CD4-positive, CD25-positive, alpha-beta regulatory T cell (primary cell): ENCODE results near the gene ARHGEF16. TPM values are rescaled to one million over a fixed set of nuclear protein-coding genes. Genes with fewer than 3 reads are reported as not detected.

Source experiments
- ATAC-seq, 2 donors: fragments of 150-1000 bp; cut with Tn5 transposase; one replicate each; pipeline ENCODE4 v1.10.0; 2021; ENCODE audit warnings: low read depth in 2 of 2, moderate number of reproducible peaks in 2 of 2, moderate library complexity in 1 of 2
- DNase-seq, 3 donors: peaks; one replicate each; pipeline versions ENCODE4 v3.0.0 to v3.0.0-alpha.2; 2012 to 2022; ENCODE audit warnings: mixed read lengths in 1 of 3
- H3K27ac ChIP-seq: one replicate; pipeline ENCODE4 v1.7.0; 2013; ENCODE audit warnings: mild to moderate bottlenecking, low read length; ENCODE audit not compliant: insufficient read depth, poor library complexity, severe bottlenecking
- H3K27me3 ChIP-seq: one replicate; pipeline ENCODE4 v1.7.0; 2013; ENCODE audit warnings: low read length; ENCODE audit not compliant: control insufficient read depth, insufficient read depth
- H3K36me3 ChIP-seq: one replicate; pipeline ENCODE4 v1.7.0; 2013; ENCODE audit warnings: mild to moderate bottlenecking, low read length, moderate library complexity; ENCODE audit not compliant: control insufficient read depth, insufficient read depth
- H3K4me1 ChIP-seq: 2 replicates; pipeline ENCODE4 v1.7.0; 2013; ENCODE audit warnings: mild to moderate bottlenecking, low read length; ENCODE audit not compliant: insufficient read depth, control insufficient read depth, poor library complexity, severe bottlenecking
- H3K4me3 ChIP-seq: one replicate; pipeline ENCODE4 v1.7.0; 2013; ENCODE audit warnings: low read depth, mild to moderate bottlenecking, low read length, moderate library complexity
- H3K9me3 ChIP-seq, 2 experiments: 1 replicate in 1 of 2; 2 replicates in 1 of 2; pipeline ENCODE4 v1.7.0; 2013; ENCODE audit warnings: low read length in 2 of 2, mild to moderate bottlenecking in 1 of 2, moderate library complexity in 1 of 2; ENCODE audit not compliant: control insufficient read depth in 2 of 2
- H3K27ac Mint-ChIP-seq, 3 donors: one replicate each; pipeline ENCODE4 v1.8.0; 2020 to 2022; ENCODE audit warnings: mild to moderate bottlenecking in 3 of 3, mixed read lengths in 3 of 3, moderate library complexity in 2 of 3
- H3K27me3 Mint-ChIP-seq: one replicate; pipeline ENCODE4 v1.8.0; 2022; ENCODE audit warnings: mild to moderate bottlenecking, mixed read lengths
- H3K36me3 Mint-ChIP-seq: one replicate; pipeline ENCODE4 v1.8.0; 2020; ENCODE audit warnings: mixed read lengths
- H3K4me1 Mint-ChIP-seq, 4 donors: one replicate each; pipeline ENCODE4 v1.8.0; 2020 to 2022; ENCODE audit warnings: mixed read lengths in 4 of 4, mild to moderate bottlenecking in 1 of 4
- H3K4me3 Mint-ChIP-seq, 4 donors: one replicate each; pipeline ENCODE4 v1.8.0; 2020 to 2022; ENCODE audit warnings: mild to moderate bottlenecking in 4 of 4, mixed read lengths in 4 of 4, moderate library complexity in 3 of 4
- H3K9me3 Mint-ChIP-seq, 7 donors: one replicate each; pipeline ENCODE4 v1.8.0; 2020 to 2022; ENCODE audit warnings: mixed read lengths in 7 of 7, mild to moderate bottlenecking in 3 of 7, moderate library complexity in 2 of 7
- polyA plus RNA-seq, 4 donors: library from polyadenylated mRNA; unstranded; fragments of 300-500 nt; fragmentation: Illumina TruSeq; gene quantifications; one replicate each; pipeline ENCODE4 v1.2.3, GENCODE V29; 2021
- total RNA-seq: library from RNA; stranded (reverse); gene quantifications from one replicate; pipeline ENCODE4 v1.2.3, GENCODE V29; 2022

Gene ARHGEF16
- total and polyA plus RNA-seq, 5 donors from 2014 or later = not detected

DNA sequence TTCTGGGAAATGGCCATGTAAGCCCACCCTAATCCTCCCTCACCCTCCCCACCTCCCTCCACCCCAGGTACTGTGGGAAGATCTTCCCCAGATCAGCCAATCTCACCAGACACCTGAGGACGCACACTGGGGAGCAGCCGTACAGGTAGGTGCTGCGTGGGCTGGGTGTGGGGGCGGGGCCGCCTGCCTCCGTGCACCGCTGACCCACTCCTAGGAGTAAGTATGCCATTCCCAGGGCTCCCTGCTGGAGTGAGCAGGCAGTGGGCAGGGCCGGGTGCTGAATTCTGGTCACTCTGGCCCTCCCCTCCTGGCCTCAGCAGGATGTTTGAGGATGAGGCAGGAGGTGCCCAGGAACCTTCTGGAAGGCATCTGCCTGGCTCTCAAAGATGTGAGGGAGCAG lies 35.9 kb upstream of the ARHGEF16 start:
- Mint-ChIP-seq H3K9me3 (peaks cover 0 to 1% (median 0%) of the 10 kb centered on the region in 7 donors), H3K27ac (no peak overlapping the region), H3K36me3 (no peaks in the 10 kb centered on the region), H3K4me1 (no peaks in the 10 kb centered on the region), H3K27me3 (peaks cover 6% of the 10 kb centered on the region), H3K4me3 (no peak overlapping the region)
- Histone ChIP-seq H3K9me3 (peaks cover 0 to 13% of the 10 kb centered on the region in 2 experiments), H3K36me3 (no peaks in the 10 kb centered on the region), H3K4me3 (no peak overlapping the region), H3K4me1 (no peaks in the 10 kb centered on the region), H3K27me3 (no peaks in the 10 kb centered on the region), H3K27ac (no peak overlapping the region)
- no peak for DNase-seq
- ATAC-seq = no peak

DNA sequence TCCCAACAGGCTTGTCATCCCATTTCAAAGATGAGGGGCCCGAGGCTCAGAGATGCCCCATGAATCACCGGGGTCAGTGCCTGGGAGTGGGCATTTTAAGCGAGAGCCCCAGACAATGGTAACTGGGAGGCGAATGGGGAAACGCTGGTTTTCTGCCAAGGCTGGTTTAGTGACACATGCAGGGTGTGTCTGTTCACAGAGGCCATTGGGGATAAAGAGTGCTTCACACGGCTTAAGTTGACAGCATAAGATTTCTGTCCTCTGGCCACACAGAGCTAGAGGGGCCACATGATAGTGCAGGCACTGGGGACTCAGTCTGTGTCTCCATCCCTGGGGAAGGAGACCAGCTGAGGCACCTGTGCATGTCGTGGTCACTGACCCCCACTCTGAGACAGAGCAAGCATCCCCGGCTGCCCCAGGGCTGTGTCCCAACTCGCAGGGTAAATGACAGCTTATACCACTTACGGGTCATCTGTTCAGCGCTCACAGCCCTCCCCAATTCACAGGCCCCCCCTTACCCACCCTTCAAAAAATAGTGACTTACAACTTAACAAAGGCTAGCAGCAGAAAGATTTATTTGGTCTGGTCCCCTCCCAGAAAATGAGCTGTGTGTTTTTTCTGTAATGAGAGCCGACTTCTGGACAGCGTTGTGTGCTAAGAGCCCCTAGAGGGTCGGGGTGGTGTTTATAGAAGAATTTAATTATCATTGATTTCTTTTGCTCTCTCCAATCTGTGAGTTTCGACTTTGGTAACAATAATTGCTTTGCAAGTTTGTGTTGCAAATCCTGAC lies 34.9 kb upstream of the ARHGEF16 start:
- H3K9me3 ChIP-seq = peaks cover 0 to 13% of the 10 kb centered on the region in 2 experiments
- H3K36me3 Mint-ChIP-seq = no peaks in the 10 kb centered on the region
- no peak overlapping the region for H3K27ac Mint-ChIP-seq
- peaks cover 6% of the 10 kb centered on the region for H3K27me3 Mint-ChIP-seq
- no peaks in the 10 kb centered on the region for H3K4me1 ChIP-seq
- no peak overlapping the region for H3K4me3 ChIP-seq
- H3K4me1 Mint-ChIP-seq = no peaks in the 10 kb centered on the region
- no peaks in the 10 kb centered on the region for H3K27me3 ChIP-seq
- H3K4me3 Mint-ChIP-seq = no peak overlapping the region
- H3K36me3 ChIP-seq = no peaks in the 10 kb centered on the region
- no peak for DNase-seq
- ATAC-seq = no peak
- H3K9me3 Mint-ChIP-seq = peaks cover 0 to 1% (median 0%) of the 10 kb centered on the region in 7 donors
- H3K27ac ChIP-seq = no peak overlapping the region

DNA sequence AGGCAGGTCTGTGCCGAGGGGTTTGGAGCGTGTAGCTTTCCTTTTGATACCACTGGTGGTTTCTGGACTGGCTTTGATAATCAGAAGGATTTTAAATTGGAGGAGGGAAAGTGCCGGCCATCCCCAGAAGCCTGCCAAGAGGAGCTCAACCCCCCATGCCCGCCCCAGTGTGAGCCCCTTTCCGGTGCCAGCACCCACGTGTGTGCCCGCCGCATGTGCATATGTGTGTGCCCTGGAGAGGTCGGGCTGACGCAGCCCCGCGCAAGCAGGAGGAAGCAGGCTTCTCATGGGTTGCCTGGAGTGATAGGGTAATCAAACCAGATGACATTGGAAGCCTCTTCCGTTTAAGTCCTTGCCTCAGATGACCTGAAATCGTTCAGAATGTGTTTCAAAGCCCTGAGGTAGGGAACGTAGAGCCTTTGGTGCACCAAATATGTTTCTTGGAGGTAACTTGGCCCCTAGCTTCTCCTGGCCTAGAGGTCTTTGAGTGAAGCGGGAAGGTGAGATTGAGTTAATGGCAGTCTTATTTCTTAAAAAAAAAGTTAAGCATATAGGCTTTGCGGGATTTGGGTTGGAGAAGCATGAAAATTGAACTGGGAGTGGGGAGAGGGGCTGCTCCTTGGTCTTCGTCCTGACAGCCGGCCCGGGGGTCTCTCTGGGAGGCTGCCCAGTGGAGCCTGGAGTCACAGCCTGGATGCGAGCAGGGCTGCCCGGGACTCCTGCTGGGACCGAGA lies 34.1 kb upstream of the ARHGEF16 start:
- Histone ChIP-seq H3K9me3 (peaks cover 0 to 13% of the 10 kb centered on the region in 2 experiments), H3K4me3 (no peak overlapping the region), H3K27me3 (no peaks in the 10 kb centered on the region), H3K27ac (no peak overlapping the region), H3K36me3 (no peaks in the 10 kb centered on the region), H3K4me1 (no peaks in the 10 kb centered on the region)
- H3K27ac Mint-ChIP-seq = no peak overlapping the region
- DNase-seq (no peak), ATAC-seq (no peak)
- H3K9me3 Mint-ChIP-seq = peaks cover 0 to 1% (median 0%) of the 10 kb centered on the region in 7 donors
- H3K27me3 Mint-ChIP-seq = peaks cover 6% of the 10 kb centered on the region
- no peak overlapping the region for H3K4me3 Mint-ChIP-seq
- H3K4me1 Mint-ChIP-seq = no peaks in the 10 kb centered on the region
- no peaks in the 10 kb centered on the region for H3K36me3 Mint-ChIP-seq

- H3K9me3 Mint-ChIP-seq = no peaks in the 10 kb centered on the region
- H3K27ac ChIP-seq = no peak overlapping the region
- H3K4me1 Mint-ChIP-seq = no peaks in the 10 kb centered on the region
- H3K27ac Mint-ChIP-seq = no peak overlapping the region
- no peaks in the 10 kb centered on the region for H3K27me3 ChIP-seq
- DNase-seq (no peak), ATAC-seq (no peak)
- H3K4me3 Mint-ChIP-seq = no peak overlapping the region
- peaks cover 6% of the 10 kb centered on the region for H3K27me3 Mint-ChIP-seq
- no peaks in the 10 kb centered on the region for H3K36me3 Mint-ChIP-seq
- no peak overlapping the region for H3K4me3 ChIP-seq
- H3K4me1 ChIP-seq = no peaks in the 10 kb centered on the region
- no peaks in the 10 kb centered on the region for H3K9me3 ChIP-seq
- no peaks in the 10 kb centered on the region for H3K36me3 ChIP-seq
These were observed 31.8 kb upstream of the ARHGEF16 start for GRCh38 chr1:3422638-3423037.

DNA sequence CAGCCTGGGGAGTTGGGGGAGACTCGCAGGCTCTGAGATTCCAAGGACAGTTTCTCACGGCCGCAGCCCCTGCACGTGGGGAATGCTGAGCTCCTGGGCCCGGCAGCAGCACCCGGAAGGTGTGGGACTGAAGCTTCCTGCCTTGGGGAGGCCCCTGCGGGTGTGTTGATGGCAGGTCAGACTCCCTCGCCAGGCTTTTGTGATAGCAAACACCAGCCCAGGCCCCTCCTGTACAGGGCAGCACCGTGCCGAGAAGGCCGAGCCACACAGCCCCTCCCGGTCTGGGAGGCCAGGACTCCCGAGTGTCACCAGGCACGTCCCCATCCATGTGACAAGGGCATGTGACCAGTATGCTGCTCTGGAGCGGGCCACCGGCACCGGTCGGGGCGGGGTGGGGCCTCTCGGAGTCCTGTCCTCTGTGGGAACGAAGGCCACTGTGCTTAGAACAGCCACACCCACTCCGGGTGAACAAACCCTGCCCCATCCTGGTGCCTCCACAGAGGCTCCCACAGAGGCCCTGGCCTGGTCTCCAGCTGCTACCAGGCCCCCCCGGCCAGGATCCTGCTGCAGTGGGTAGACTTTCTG lies 31.1 kb upstream of the ARHGEF16 start:
- no peaks in the 10 kb centered on the region for H3K4me1 ChIP-seq
- no peak overlapping the region for H3K27ac ChIP-seq
- Mint-ChIP-seq H3K9me3 (no peaks in the 10 kb centered on the region), H3K27ac (no peak overlapping the region), H3K4me3 (no peak overlapping the region), H3K4me1 (no peaks in the 10 kb centered on the region), H3K27me3 (peaks cover 6% of the 10 kb centered on the region), H3K36me3 (no peaks in the 10 kb centered on the region)
- ATAC-seq (no peak), DNase-seq (no peak)
- H3K27me3 ChIP-seq = no peaks in the 10 kb centered on the region
- H3K36me3 ChIP-seq = no peaks in the 10 kb centered on the region
- no peaks in the 10 kb centered on the region for H3K9me3 ChIP-seq
- no peak overlapping the region for H3K4me3 ChIP-seq

DNA sequence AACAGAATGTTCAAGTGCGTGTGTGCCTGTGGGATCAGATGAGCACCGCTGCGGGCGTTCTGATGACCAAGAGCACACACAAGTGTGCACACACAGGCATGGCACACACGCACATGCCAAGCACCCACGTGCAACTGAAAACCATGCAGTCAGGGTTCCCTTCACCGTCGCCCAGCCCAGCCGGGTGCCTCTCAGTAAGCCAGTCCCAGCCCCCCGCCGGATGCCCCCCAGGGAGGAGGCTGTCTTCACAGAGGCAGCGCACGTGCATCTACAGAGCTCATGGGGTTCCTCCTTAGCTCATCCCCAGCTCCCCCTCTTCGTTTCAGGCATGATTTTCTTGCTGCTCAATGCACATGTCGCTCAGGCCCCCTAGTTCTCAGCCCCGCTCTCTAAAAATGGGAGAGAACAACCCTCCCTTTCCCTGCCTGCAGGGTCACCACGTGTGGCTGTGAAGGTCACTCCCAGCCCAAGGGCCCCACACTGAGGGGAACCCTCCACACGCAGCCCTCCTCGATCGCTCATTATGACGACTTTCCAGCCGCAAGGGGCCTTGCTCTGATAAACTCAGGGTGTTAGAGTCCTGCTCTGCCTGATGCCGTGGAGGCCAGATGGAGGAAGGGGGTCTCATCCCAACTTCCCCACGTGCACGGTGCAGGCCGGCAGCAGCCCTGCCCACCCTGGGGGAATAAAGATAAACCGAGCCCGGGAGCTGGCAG lies 30.4 kb upstream of the ARHGEF16 start:
- Mint-ChIP-seq H3K27ac (no peak overlapping the region), H3K27me3 (peaks cover 6% of the 10 kb centered on the region), H3K4me3 (no peak overlapping the region), H3K4me1 (no peaks in the 10 kb centered on the region), H3K9me3 (no peaks in the 10 kb centered on the region), H3K36me3 (no peaks in the 10 kb centered on the region)
- no peak for DNase-seq
- H3K9me3 ChIP-seq = no peaks in the 10 kb centered on the region
- H3K36me3 ChIP-seq = no peaks in the 10 kb centered on the region
- no peak for ATAC-seq
- H3K27me3 ChIP-seq = no peaks in the 10 kb centered on the region
- H3K4me3 ChIP-seq = no peak overlapping the region
- no peak overlapping the region for H3K27ac ChIP-seq
- H3K4me1 ChIP-seq = no peaks in the 10 kb centered on the region

DNA sequence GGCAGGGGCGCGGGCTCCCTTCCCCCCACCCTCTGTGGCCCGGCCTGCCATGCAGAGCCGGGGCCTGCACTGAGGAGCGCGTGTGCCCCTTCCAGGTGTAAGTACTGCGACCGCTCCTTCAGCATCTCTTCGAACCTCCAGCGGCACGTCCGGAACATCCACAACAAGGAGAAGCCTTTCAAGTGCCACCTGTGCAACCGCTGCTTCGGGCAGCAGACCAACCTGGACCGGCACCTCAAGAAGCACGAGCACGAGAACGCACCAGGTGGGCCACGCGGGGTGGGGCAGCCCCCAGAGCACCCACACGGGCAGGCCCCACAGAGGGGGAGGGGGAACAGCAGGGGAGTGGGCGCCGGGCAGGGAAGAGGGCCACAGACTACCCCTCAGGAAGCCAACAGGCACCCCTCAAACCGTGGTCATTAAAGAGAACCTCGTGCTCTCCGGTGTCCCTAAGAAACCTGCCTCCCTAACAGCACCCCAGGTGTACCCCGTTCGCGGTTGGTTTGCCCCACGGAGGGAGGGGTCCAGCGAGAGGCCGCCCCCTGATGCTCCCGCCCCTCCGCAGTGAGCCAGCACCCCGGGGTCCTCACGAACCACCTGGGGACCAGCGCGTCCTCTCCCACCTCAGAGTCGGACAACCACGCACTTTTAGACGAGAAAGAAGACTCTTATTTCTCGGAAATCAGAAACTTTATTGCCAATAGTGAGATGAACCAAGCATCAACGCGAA lies 28.8 kb upstream of the ARHGEF16 start:
- Histone ChIP-seq H3K27ac (no peak overlapping the region), H3K4me1 (no peaks in the 10 kb centered on the region), H3K36me3 (no peaks in the 10 kb centered on the region), H3K4me3 (no peak overlapping the region), H3K27me3 (no peaks in the 10 kb centered on the region), H3K9me3 (no peaks in the 10 kb centered on the region)
- ATAC-seq (no peak), DNase-seq (no peak)
- Mint-ChIP-seq H3K36me3 (no peaks in the 10 kb centered on the region), H3K9me3 (no peaks in the 10 kb centered on the region), H3K27me3 (no peaks in the 10 kb centered on the region), H3K4me1 (no peaks in the 10 kb centered on the region), H3K4me3 (no peak overlapping the region), H3K27ac (peak overlapping the region in 1 of 3 donors; percentile 14)
